Neural progenitor cell (in vitro differentiated cells): ENCODE data around the gene GGN. TPM values are rescaled to one million over a fixed set of nuclear protein-coding genes. Genes with fewer than 3 reads are reported as not detected.

Experiments used
- DNase-seq: peaks from one replicate; pipeline ENCODE4 v3.0.0-alpha.2; 2016; ENCODE audit warnings: low spot score
- H2AFZ ChIP-seq: fragments of 200-600 bp; sonication (generic); replicated peaks from 2 replicates; pipeline ENCODE4 v1.6.1; 2016; ENCODE audit warnings: antibody characterized with exemption
- H3F3A ChIP-seq: fragments of 200-600 bp; sonication (generic); 2 replicates; pipeline ENCODE4 v1.6.1; 2016; ENCODE audit warnings: antibody characterized with exemption, low read depth
- H3K27ac ChIP-seq: fragments of 200-600 bp; sonication (generic); 2 replicates; pipeline ENCODE4 v1.5.1; 2016; ENCODE audit warnings: mild to moderate bottlenecking
- H3K27me3 ChIP-seq: fragments of 200-600 bp; sonication (generic); 2 replicates; pipeline ENCODE4 v1.6.1; 2016; ENCODE audit warnings: mild to moderate bottlenecking, moderate library complexity
- H3K36me3 ChIP-seq: fragments of 200-600 bp; sonication (generic); 2 replicates; pipeline ENCODE4 v1.5.1; 2016
- H3K4me1 ChIP-seq: fragments of 200-600 bp; sonication (generic); 2 replicates; pipeline ENCODE4 v1.6.1; 2016; ENCODE audit warnings: mixed run types
- H3K4me2 ChIP-seq: fragments of 200-600 bp; sonication (generic); 2 replicates; pipeline ENCODE4 v1.6.1; 2016
- H3K4me3 ChIP-seq: fragments of 200-600 bp; sonication (generic); 2 replicates; pipeline ENCODE4 v1.5.1; 2016
- H3K79me2 ChIP-seq: fragments of 200-600 bp; sonication (generic); 2 replicates; pipeline ENCODE4 v1.6.1; 2016; ENCODE audit warnings: low read depth
- H3K9ac ChIP-seq: fragments of 200-600 bp; sonication (generic); 2 replicates; pipeline ENCODE4 v1.6.1; 2016
- H3K9me3 ChIP-seq: fragments of 200-600 bp; sonication (generic); 2 replicates; pipeline ENCODE4 v1.5.1; 2016; ENCODE audit warnings: low read depth
- H4K20me1 ChIP-seq: fragments of 200-600 bp; sonication (generic); 2 replicates; pipeline ENCODE4 v1.6.1; 2016; ENCODE audit warnings: low read depth
- H3K27ac Mint-ChIP-seq: 3 replicates; pipeline ENCODE4 v1.8.0; 2021; ENCODE audit warnings: mixed read lengths
- H3K27me3 Mint-ChIP-seq: 2 replicates; pipeline ENCODE4 v1.8.0; 2022; ENCODE audit warnings: low read depth, mild to moderate bottlenecking, inconsistent platforms, moderate library complexity, mixed read lengths; ENCODE audit not compliant: insufficient read depth
- H3K36me3 Mint-ChIP-seq: 3 replicates; pipeline ENCODE4 v1.8.0; 2021; ENCODE audit warnings: mixed read lengths
- H3K4me1 Mint-ChIP-seq: 3 replicates; pipeline ENCODE4 v1.8.0; 2021; ENCODE audit warnings: mixed read lengths
- H3K4me3 Mint-ChIP-seq: 3 replicates; pipeline ENCODE4 v1.8.0; 2021; ENCODE audit warnings: mild to moderate bottlenecking, moderate library complexity, mixed read lengths
- H3K9me3 Mint-ChIP-seq: 3 replicates; pipeline ENCODE4 v1.8.0; 2020; ENCODE audit warnings: mixed read lengths
- EZH2 ChIP-seq: fragments of 200-600 bp; sonication (generic); IDR thresholded peaks from 2 replicates; pipeline ENCODE4 v1.6.1; 2017; ENCODE audit warnings: antibody characterized with exemption, mild to moderate bottlenecking, moderate library complexity
- EZH2phosphoT487 ChIP-seq: fragments of 200-600 bp; sonication (generic); IDR thresholded peaks from 2 replicates; pipeline ENCODE4 v1.6.1; 2017; ENCODE audit warnings: antibody characterized with exemption
- total RNA-seq: library from RNA; depleted of rRNA; stranded (reverse); fragments of >200 nt; gene quantifications from 2 replicates; pipeline ENCODE4 v1.2.3, GENCODE V29; 2015; ENCODE audit warnings: low replicate concordance
- TF ChIP-seq, protein P1 (sequence below): fragments of 200-600 bp; sonication (generic); IDR thresholded peaks from 2 replicates; pipeline ENCODE4 v1.5.1; 2017; ENCODE audit warnings: antibody characterized with exemption, mild to moderate bottlenecking

GGN gene
- total RNA-seq, 1 donor from 2014 or later: not detected

- DNase-seq: no peak
- H3K4me1 Mint-ChIP-seq: peaks cover 6% of the 10 kb centered on the region
- peaks cover 27% of the 10 kb centered on the region for H4K20me1 ChIP-seq
- TF ChIP-seq EZH2phosphoT487 (no peak), EZH2 (no peak)
- TF ChIP-seq, protein P1, sequence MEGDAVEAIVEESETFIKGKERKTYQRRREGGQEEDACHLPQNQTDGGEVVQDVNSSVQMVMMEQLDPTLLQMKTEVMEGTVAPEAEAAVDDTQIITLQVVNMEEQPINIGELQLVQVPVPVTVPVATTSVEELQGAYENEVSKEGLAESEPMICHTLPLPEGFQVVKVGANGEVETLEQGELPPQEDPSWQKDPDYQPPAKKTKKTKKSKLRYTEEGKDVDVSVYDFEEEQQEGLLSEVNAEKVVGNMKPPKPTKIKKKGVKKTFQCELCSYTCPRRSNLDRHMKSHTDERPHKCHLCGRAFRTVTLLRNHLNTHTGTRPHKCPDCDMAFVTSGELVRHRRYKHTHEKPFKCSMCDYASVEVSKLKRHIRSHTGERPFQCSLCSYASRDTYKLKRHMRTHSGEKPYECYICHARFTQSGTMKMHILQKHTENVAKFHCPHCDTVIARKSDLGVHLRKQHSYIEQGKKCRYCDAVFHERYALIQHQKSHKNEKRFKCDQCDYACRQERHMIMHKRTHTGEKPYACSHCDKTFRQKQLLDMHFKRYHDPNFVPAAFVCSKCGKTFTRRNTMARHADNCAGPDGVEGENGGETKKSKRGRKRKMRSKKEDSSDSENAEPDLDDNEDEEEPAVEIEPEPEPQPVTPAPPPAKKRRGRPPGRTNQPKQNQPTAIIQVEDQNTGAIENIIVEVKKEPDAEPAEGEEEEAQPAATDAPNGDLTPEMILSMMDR: no peak
- no peak overlapping the region for H3K4me3 ChIP-seq
- H3K36me3 Mint-ChIP-seq: peaks cover 20% of the 10 kb centered on the region
- no peak overlapping the region for H3K27ac ChIP-seq
- H3K9me3 ChIP-seq: no peaks in the 10 kb centered on the region
- no peak overlapping the region for H2AFZ ChIP-seq
- peaks cover 1% of the 10 kb centered on the region for H3F3A ChIP-seq
- no peaks in the 10 kb centered on the region for H3K4me1 ChIP-seq
- no peak overlapping the region for H3K4me3 Mint-ChIP-seq
- peaks cover 18% of the 10 kb centered on the region for H3K79me2 ChIP-seq
- peaks cover 8% of the 10 kb centered on the region for H3K27me3 Mint-ChIP-seq
- H3K4me2 ChIP-seq: no peak overlapping the region
- H3K36me3 ChIP-seq: no peaks in the 10 kb centered on the region
- H3K9me3 Mint-ChIP-seq: no peaks in the 10 kb centered on the region
- H3K9ac ChIP-seq: no peak overlapping the region
- H3K27me3 ChIP-seq: peaks cover 12% of the 10 kb centered on the region
- H3K27ac Mint-ChIP-seq: no peak overlapping the region
Measured at GRCh38 chr19:38381138-38381537, 6.7 kb downstream of the GGN start.

DNA sequence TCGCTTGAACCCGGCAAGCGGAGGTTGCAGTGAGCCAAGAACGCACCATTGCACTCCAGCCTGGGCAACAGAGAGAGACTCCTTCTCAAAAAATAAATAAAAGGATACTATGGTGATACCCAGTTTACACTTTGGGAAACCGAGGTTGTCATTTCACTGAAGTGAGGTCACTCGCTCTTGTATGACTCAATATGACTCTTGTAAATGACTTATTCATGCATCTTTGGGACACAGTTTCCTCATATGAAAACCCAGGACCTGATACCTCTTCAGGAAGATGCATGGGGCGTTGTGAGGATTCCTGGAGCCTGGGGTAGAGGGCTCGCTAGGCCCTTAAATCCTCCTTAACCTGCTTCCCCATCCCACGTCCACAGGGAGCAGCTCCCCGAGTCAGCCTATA lies 9.0 kb downstream of the GGN start:
- Mint-ChIP-seq H3K4me1 (peaks cover 22% of the 10 kb centered on the region), H3K9me3 (no peaks in the 10 kb centered on the region), H3K27ac (no peak overlapping the region), H3K27me3 (peaks cover 10% of the 10 kb centered on the region), H3K36me3 (peaks cover 20% of the 10 kb centered on the region), H3K4me3 (no peak overlapping the region)
- Histone ChIP-seq H3K27me3 (no peaks in the 10 kb centered on the region), H3K79me2 (peaks cover 32% of the 10 kb centered on the region), H3K36me3 (no peaks in the 10 kb centered on the region), H3K27ac (no peak overlapping the region), H3F3A (peaks cover 3% of the 10 kb centered on the region), H3K9ac (no peak overlapping the region), H3K4me3 (no peak overlapping the region), H4K20me1 (peaks cover 20% of the 10 kb centered on the region), H3K4me1 (peaks cover 9% of the 10 kb centered on the region), H3K4me2 (no peak overlapping the region), H3K9me3 (no peaks in the 10 kb centered on the region), H2AFZ (no peak overlapping the region)
- TF ChIP-seq, protein P1: no peak
- TF ChIP-seq EZH2phosphoT487 (no peak), EZH2 (no peak)
- no peak for DNase-seq

DNA sequence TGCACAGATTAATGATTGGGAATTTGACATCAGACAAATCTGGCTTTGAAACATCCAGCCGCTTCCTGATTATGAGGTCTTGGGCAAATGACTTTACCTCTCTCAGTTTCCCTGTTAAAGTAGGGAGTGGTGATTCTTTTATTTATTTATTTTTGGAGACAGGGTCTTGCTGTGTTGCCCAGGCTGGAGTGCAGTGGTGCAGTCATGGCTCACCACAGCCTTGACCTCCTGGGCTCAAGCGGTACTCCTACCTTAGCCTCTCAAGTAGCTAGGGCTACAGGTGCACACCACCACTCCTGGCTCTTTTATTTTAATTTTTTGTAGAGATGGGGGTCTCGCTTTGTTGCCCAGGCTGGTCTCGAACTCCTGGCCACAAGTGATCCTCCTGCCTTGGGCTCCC lies 10.8 kb downstream of the GGN start:
- no peaks in the 10 kb centered on the region for H3K9me3 Mint-ChIP-seq
- Histone ChIP-seq H3K4me1 (peaks cover 11% of the 10 kb centered on the region), H3K79me2 (peaks cover 32% of the 10 kb centered on the region), H3K9me3 (no peaks in the 10 kb centered on the region), H3K27ac (no peak overlapping the region), H3K9ac (no peak overlapping the region), H3K36me3 (no peaks in the 10 kb centered on the region), H4K20me1 (peaks cover 20% of the 10 kb centered on the region), H3K27me3 (peaks cover 4% of the 10 kb centered on the region), H3K4me2 (no peak overlapping the region), H3K4me3 (no peak overlapping the region), H3F3A (peaks cover 7% of the 10 kb centered on the region), H2AFZ (no peak overlapping the region)
- H3K27ac Mint-ChIP-seq: no peak overlapping the region
- TF ChIP-seq EZH2: no peak
- TF ChIP-seq, protein P1: no peak
- TF ChIP-seq EZH2phosphoT487: no peak
- H3K4me3 Mint-ChIP-seq: peak overlapping the region; percentile 96
- H3K4me1 Mint-ChIP-seq: peaks cover 22% of the 10 kb centered on the region
- peaks cover 13% of the 10 kb centered on the region for H3K36me3 Mint-ChIP-seq
- peaks cover 10% of the 10 kb centered on the region for H3K27me3 Mint-ChIP-seq
- no peak for DNase-seq
